ENCODE data around the gene C1orf122.

C1orf122 gene

GRCh38 chr1:37846647-37847339, 39.2 kb downstream of the C1orf122 start:
- no peak for DNase-seq

DNA sequence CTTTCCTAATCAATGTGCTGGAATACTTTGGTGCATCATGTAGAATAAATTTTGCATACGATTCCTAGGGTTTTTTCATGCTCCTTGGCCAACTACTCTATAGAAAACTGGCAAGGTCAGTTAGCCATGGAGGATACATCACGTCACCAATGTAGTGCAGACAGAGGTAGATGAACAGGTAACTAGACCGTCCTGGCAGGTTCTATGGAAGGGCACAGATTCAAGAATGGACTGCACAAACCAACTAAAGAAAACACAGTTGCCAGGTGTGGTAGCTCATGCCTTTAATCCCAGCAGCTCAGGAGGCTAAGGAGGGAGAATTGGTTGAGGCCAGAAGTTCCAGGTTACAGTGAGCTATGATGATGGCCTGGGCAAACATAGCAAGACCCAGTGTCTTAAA, 41.9 kb downstream of the C1orf122 start:
- no peak for DNase-seq

- no peak for DNase-seq
These were observed 42.9 kb downstream of the C1orf122 start for GRCh38 chr1:37850352-37850955.

DNA sequence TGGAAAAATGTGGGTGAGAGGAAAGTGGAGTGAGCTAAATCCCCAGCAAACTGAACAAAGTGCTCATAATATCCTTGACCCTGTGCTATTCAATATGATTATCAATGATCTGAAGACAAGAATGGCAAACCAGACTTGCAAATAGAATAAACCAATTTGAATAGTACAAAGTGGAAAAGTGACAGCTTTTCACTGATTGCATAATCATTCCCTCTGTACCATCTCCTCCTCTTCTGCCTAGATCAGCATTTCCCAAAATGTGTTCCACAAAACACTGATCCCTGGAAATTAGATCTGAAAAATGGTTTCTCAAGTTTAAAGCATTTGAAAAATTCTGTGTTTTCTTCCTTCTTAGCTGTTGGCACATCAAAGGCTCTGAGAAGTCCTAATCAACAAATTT, 43.7 kb downstream of the C1orf122 start:
- no peak for DNase-seq

DNA sequence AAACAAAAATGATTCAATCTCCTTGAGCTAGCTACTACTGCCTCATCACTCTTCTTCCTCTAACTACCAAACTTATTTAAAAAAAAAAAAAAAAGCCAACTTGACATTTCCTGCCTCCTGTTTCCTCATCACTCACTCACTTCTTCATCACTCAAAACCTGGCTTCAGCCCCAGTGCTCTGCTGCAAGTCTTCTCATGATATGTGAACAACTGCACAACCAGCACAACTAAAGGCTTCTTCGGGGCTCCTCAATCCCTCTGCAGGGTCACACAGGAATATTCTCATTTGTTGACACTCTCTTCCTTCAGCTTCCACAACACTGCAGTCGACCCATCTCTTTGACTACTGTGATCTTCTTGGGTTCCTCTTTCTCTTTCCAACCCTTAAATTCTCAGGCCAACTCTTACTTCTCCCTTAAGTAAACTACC, 44.2 kb downstream of the C1orf122 start:
- no peak for DNase-seq

DNA sequence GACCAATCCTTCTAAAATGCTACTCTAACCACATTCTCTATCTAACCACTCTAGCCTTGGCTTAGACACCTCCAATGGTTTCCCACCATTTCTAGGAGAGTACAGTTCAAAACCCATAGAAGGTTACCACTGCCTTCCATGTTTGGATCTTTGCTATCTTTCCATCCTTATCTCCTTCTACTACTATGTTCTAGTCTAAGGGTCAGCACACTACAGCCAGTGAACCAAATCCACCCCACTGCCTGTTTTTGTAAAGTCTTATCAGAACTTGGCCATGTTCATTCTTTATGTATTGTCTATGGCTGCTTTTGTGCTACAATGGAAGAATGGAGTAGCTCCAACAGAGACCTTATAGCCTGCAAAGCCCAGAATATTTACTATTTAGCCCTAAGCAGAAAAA, 45.6 kb downstream of the C1orf122 start:
- DNase-seq, result no peak

DNA sequence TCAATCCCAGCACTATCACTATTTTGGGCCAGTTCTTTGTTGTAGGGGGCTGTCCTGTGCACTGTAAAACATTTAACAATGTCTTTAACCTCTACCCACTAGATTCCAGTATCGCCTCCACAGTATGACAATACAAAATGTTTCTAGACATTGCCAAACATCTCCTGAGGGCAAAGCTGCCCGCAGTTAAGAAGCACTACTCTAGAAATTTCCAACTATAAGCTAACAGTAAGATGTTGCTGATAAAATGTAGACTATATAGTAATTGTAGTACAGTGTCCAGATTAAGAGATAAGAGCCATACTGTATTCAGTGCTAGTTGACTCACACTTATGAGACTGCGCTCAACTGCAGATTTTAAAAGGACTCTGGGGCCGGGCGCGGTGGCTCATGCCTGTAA, 46.8 kb downstream of the C1orf122 start:
- no peak for DNase-seq
